Effector memory CD4-positive, alpha-beta T cell (primary cell): ENCODE measurements around the gene NT5E.
"Not testable (repeated sequence)": the region's sequence is repeated elsewhere in the genome, so short reads cannot be mapped to it uniquely, and the experiment has no call there.

Experiments used
- DNase-seq, 3 donors: peaks; one replicate each; pipeline ENCODE4 v3.0.0-alpha.2; 2020
- H3K27ac ChIP-seq: 2 replicates; pipeline ENCODE4 v1.7.0; 2013; ENCODE audit warnings: mild to moderate bottlenecking, low read length, moderate library complexity; ENCODE audit not compliant: insufficient read depth, poor library complexity, severe bottlenecking
- H3K27me3 ChIP-seq: replicated peaks from 2 replicates; pipeline ENCODE4 v1.7.0; 2013; ENCODE audit warnings: mild to moderate bottlenecking, low read length; ENCODE audit not compliant: insufficient read depth, control insufficient read depth, poor library complexity, severe bottlenecking
- H3K36me3 ChIP-seq: 2 replicates; pipeline ENCODE4 v1.7.0; 2013; ENCODE audit warnings: mild to moderate bottlenecking, low read length, moderate library complexity; ENCODE audit not compliant: control insufficient read depth, insufficient read depth
- H3K4me1 ChIP-seq: 2 replicates; pipeline ENCODE4 v1.7.0; 2013; ENCODE audit warnings: low read length, mild to moderate bottlenecking; ENCODE audit not compliant: control insufficient read depth, insufficient read depth, poor library complexity, severe bottlenecking
- H3K4me3 ChIP-seq: 2 replicates; pipeline ENCODE4 v1.7.0; 2013; ENCODE audit warnings: low read length, low read depth, mild to moderate bottlenecking; ENCODE audit not compliant: insufficient read depth, poor library complexity, severe bottlenecking
- H3K9me3 ChIP-seq: 2 replicates; pipeline ENCODE4 v1.7.0; 2013; ENCODE audit warnings: mild to moderate bottlenecking, low read length, moderate library complexity; ENCODE audit not compliant: control insufficient read depth
- total RNA-seq, 3 donors: gene quantifications; one replicate each; lab custom pipeline; 2026; lab: John Stamatoyannopoulos, UW

NT5E gene
- total RNA-seq, result 6.1 to 17.6 (median 16.4) reads per million in 3 donors

DNA sequence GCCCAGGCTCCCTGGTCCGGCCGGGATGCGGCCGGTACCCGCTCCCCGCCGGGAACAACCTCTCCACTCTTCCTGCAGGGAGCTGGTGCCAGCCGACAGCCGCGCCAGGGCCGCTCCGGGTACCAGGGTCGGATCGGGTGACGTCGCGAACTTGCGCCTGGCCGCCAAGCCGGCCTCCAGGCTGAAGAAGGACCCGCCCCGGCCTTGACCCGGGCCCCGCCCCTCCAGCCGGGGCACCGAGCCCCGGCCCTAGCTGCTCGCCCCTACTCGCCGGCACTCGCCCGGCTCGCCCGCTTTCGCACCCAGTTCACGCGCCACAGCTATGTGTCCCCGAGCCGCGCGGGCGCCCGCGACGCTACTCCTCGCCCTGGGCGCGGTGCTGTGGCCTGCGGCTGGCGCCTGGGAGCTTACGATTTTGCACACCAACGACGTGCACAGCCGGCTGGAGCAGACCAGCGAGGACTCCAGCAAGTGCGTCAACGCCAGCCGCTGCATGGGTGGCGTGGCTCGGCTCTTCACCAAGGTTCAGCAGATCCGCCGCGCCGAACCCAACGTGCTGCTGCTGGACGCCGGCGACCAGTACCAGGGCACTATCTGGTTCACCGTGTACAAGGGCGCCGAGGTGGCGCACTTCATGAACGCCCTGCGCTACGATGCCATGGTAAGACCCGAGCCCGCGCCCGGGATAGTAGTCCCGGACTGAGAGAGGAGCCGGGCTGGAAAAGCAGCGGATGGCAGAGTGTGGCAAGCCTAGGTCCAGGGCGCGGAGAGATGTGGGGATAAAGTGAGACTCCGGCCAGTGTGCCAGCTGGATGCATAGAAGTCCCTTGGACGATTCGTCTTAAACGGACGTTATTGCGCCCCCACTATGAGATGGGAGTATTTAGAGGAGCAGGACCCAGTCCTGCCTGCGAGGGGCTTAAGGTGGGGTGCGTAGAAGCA is at the start of gene NT5E:
TSS of gene NT5E (plus strand) at position 266 of the 942 bp plus-strand sequence. CDS start at position 323, 57 bp downstream.
- Histone ChIP-seq H3K27me3 (peaks cover 6% of the 10 kb centered on the region), H3K9me3 (no peaks in the 10 kb centered on the region), H3K27ac (no peak within 1 kb of the TSS), H3K36me3 (no peaks in the 10 kb centered on the region), H3K4me3 (peak within 1 kb of the TSS; percentile 48), H3K4me1 (peaks cover 7% of the 10 kb centered on the region)
- no peak for DNase-seq

- no peaks in the 10 kb centered on the region for H3K9me3 ChIP-seq
- H3K4me3 ChIP-seq, result no peak overlapping the region
- H3K36me3 ChIP-seq, result no peaks in the 10 kb centered on the region
- H3K27me3 ChIP-seq, result no peaks in the 10 kb centered on the region
- H3K4me1 ChIP-seq, result no peaks in the 10 kb centered on the region
- DNase-seq, result no peak
- no peak overlapping the region for H3K27ac ChIP-seq
Measured at GRCh38 chr6:85400331-85400730, 49.6 kb upstream of the NT5E start.

DNA sequence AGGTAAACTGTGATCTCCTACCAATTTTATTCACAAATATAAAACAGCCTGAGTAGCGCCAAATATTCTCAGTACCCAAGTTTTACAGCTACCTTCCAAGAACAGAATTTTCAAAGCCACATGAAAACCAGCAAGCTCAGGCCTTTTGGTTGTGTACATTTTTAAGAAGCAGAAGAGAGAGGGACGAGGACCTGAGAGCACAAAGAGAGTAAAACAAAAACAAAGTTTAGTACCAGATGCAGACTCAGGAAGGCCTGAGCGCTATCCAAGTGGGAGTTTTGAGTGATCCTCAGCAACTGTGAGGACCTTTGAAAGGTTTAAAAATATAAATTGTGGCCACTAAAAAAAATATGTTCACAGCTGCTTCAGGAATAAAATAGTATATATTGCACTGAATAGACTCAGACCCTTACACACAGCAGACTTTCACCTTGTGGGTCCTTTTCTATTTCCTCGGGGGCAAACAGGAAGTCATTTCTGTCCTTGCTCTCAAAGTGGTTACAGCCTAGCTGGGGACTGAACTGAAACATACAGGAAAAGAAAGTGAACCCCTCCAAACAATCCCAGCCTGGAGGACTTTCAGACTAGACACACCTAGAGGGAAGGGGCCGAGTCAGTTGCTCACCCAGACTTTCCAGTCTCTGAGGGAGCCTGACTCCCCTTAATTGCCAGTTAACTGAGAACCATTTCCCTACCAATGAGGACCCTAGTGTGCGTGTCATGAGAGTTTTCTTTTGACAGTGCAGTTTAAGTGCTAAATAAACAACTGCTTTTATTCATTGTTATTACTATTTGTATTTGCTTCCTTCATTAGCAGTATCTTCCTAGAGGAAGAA is 48.5 kb upstream of the NT5E start:
- H3K36me3 ChIP-seq, result no peaks in the 10 kb centered on the region
- H3K27ac ChIP-seq, result no peak overlapping the region
- no peaks in the 10 kb centered on the region for H3K9me3 ChIP-seq
- H3K4me3 ChIP-seq, result no peak overlapping the region
- no peaks in the 10 kb centered on the region for H3K4me1 ChIP-seq
- DNase-seq, result no peak
- H3K27me3 ChIP-seq, result no peaks in the 10 kb centered on the region

DNA sequence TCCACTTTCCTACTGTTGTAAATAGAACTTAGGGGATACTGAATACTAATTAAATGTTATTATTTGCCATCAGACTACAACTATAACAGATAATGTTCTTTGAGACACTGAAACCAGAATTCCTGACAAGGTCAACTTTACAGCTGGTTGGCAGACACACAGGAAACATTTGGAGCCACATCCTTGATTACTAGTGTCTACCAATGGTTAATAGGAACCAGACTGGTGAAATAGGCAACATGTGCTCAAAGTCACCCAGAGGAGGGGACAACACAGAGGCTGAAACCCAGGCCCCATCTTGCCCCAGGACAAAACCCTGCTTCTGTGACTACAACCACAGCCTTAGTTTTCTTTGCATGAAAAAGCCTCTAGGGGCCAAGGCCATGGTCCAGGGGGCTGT is 47.8 kb upstream of the NT5E start:
- no peaks in the 10 kb centered on the region for H3K36me3 ChIP-seq
- H3K4me1 ChIP-seq, result no peaks in the 10 kb centered on the region
- H3K27ac ChIP-seq, result no peak overlapping the region
- H3K9me3 ChIP-seq, result no peaks in the 10 kb centered on the region
- no peak for DNase-seq
- no peak overlapping the region for H3K4me3 ChIP-seq
- H3K27me3 ChIP-seq, result no peaks in the 10 kb centered on the region

GRCh38 chr6:85402922-85403321 is 47.0 kb upstream of the NT5E start:
- H3K4me1 ChIP-seq, result no peaks in the 10 kb centered on the region
- H3K27me3 ChIP-seq, result no peaks in the 10 kb centered on the region
- H3K36me3 ChIP-seq, result no peaks in the 10 kb centered on the region
- no peak overlapping the region for H3K27ac ChIP-seq
- DNase-seq, result no peak
- H3K9me3 ChIP-seq, result no peaks in the 10 kb centered on the region
- no peak overlapping the region for H3K4me3 ChIP-seq

DNA sequence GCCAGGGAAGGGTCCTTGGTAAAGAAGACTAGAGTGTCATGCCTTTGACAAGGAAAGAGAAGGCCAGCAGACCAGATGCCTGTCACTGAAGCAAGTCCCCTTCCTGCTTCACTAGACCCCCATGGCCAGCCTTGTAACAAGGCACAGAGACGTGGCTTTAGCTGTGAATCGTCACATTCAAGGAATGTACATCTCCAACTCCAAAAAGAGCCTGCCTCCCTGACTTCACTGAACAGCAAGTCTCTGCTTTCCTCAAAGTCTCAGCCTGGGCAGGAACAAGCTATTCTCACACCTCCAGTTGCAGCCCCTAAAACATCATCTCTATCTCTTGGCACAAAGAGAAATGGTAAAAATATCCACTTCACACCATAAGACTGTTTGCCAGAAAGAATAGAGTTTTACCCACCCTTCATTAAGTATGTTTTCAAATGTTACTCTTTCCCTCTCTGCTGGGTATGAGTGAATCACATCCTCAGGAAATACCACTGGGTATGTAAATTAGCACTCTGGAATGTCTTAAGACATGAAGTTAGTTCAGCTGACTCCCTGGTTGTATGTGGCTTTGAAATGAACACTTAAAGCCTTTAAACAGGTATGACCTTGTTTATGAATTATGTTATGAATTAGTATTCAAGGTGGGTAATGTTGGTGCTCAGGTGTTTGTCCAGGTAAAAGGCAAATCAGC is 46.4 kb upstream of the NT5E start:
- Histone ChIP-seq H3K4me3 (no peak overlapping the region), H3K9me3 (no peaks in the 10 kb centered on the region), H3K36me3 (no peaks in the 10 kb centered on the region), H3K27ac (no peak overlapping the region), H3K4me1 (no peaks in the 10 kb centered on the region), H3K27me3 (no peaks in the 10 kb centered on the region)
- no peak for DNase-seq

GRCh38 chr6:85404016-85404563 is 45.8 kb upstream of the NT5E start:
- H3K27me3 ChIP-seq, H3K36me3 ChIP-seq, H3K9me3 ChIP-seq, H3K4me3 ChIP-seq, H3K4me1 ChIP-seq, DNase-seq, H3K27ac ChIP-seq: not testable (repeated sequence)

DNA sequence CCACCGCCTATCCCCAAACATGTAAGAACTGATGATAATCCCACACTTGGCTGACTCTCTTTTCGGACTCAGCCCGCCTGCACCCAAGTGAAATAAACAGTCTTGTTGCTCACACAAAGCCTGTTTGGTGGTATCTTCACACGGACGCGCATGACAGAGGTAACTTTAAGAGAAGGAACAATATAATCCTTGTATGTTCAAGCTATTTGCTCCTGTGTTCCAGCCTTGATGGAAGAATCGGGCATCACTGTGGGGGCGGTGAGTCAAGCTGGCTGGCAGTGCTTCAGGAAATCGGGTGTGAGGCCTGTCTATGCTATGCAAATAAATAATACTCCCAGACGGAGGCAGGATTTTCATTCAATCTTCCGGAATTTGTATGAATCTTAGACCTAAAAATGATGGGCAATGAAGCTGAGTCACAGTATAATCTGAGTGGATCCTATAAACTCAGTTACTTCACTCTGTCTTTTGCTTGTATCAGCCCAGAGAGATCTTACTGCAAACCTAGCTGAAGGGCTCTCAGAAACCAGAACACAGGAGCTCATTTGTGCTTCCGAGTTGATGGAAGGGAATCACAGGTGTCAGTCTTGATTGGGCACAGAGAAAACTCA is 45.2 kb upstream of the NT5E start:
- H3K27me3 ChIP-seq, result no peaks in the 10 kb centered on the region
- no peak for DNase-seq
- H3K27ac ChIP-seq, result no peak overlapping the region
- no peak overlapping the region for H3K4me3 ChIP-seq
- H3K4me1 ChIP-seq, result no peaks in the 10 kb centered on the region
- H3K9me3 ChIP-seq, result no peaks in the 10 kb centered on the region
- no peaks in the 10 kb centered on the region for H3K36me3 ChIP-seq

GRCh38 chr6:85405175-85405852 is 44.6 kb upstream of the NT5E start:
- Histone ChIP-seq H3K4me1 (no peaks in the 10 kb centered on the region), H3K27me3 (no peaks in the 10 kb centered on the region), H3K36me3 (no peaks in the 10 kb centered on the region), H3K27ac (no peak overlapping the region), H3K4me3 (no peak overlapping the region), H3K9me3 (no peaks in the 10 kb centered on the region)
- DNase-seq, result no peak
